Vagina (tissue), 2 donors: ENCODE results near the gene MSANTD1. TPM values are rescaled to one million over a fixed set of nuclear protein-coding genes. Genes with fewer than 3 reads are reported as not detected.

Source experiments
- DNase-seq, 2 donors: peaks; one replicate each; pipeline ENCODE4 v3.0.0-alpha.2; 2017; ENCODE audit errors: extremely low spot score in 2 of 2
- H3K27ac ChIP-seq: fragments of 200-600 bp; sonication (generic); one replicate; pipeline ENCODE4 v1.5.1; 2019
- H3K27me3 ChIP-seq: fragments of 200-600 bp; sonication (generic); one replicate; pipeline ENCODE4 v1.5.1; 2019
- H3K36me3 ChIP-seq, 2 donors: fragments of 200-600 bp; sonication (generic); one replicate each; pipeline ENCODE4 v1.5.1; 2017 to 2019
- H3K4me1 ChIP-seq: fragments of 200-600 bp; sonication (generic); one replicate; pipeline ENCODE4 v1.5.1; 2019
- H3K4me3 ChIP-seq, 2 donors: fragments of 200-600 bp; sonication (generic); 1 replicate in 1 of 2; 2 replicates in 1 of 2; pipeline ENCODE4 v1.5.1; 2016 to 2019
- H3K9me3 ChIP-seq: fragments of 200-600 bp; sonication (generic); one replicate; pipeline ENCODE4 v1.5.1; 2019
- POLR2A ChIP-seq, 2 donors: fragments of 450-650 bp; IDR thresholded peaks; one replicate each; pipeline ENCODE4 v1.6.1; 2017; ENCODE audit warnings: antibody characterized with exemption in 2 of 2, mild to moderate bottlenecking in 2 of 2, moderate library complexity in 2 of 2
- POLR2AphosphoS5 ChIP-seq, 2 donors: sonication (generic); formaldehyde crosslinking; IDR thresholded peaks; one replicate each; pipeline ENCODE4 v1.9.0; 2017; ENCODE audit warnings: antibody characterized with exemption in 2 of 2, mild to moderate bottlenecking in 2 of 2, low read depth in 1 of 2; ENCODE audit not compliant: insufficient read depth in 1 of 2
- intact Hi-C: fragments of 100-400 bp; cut with DNase I; formaldehyde crosslinking; loops from one replicate; pipeline ENCODE4 v1.15.1; 2023
- total RNA-seq: library from RNA; depleted of rRNA; stranded (reverse); fragments of >200 nt; gene quantifications from one replicate; pipeline ENCODE4 v1.2.3, GENCODE V29; 2016
- TF ChIP-seq, protein P1 (sequence below), 3 experiments: fragments of 450-650 bp in 2 of 3; fragments of 200-600 bp in 1 of 3; sonication (generic) in 1 of 3; IDR thresholded peaks; one replicate each; pipeline ENCODE4 v1.5.1; 2017 to 2019; ENCODE audit warnings: antibody characterized with exemption in 3 of 3, mild to moderate bottlenecking in 2 of 3, moderate library complexity in 2 of 3

Gene MSANTD1
- total RNA-seq, 1 donor from 2014 or later = 0.49 TPM

DNA sequence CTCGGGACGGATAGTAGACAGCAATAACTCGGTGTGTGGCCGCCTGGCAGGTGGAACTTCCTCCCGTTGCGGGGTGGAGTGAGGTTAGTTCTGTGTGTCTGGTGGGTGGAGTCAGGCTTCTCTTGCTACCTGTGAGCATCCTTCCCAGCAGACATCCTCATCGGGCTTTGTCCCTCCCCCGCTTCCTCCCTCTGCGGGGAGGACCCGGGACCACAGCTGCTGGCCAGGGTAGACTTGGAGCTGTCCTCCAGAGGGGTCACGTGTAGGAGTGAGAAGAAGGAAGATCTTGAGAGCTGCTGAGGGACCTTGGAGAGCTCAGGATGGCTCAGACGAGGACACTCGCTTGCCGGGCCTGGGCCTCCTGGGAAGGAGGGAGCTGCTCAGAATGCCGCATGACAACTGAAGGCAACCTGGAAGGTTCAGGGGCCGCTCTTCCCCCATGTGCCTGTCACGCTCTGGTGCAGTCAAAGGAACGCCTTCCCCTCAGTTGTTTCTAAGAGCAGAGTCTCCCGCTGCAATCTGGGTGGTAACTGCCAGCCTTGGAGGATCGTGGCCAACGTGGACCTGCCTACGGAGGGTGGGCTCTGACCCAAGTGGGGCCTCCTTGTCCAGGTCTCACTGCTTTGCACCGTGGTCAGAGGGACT, 5.7 kb upstream of the MSANTD1 start:
- no peak overlapping the region for H3K27ac ChIP-seq

DNA sequence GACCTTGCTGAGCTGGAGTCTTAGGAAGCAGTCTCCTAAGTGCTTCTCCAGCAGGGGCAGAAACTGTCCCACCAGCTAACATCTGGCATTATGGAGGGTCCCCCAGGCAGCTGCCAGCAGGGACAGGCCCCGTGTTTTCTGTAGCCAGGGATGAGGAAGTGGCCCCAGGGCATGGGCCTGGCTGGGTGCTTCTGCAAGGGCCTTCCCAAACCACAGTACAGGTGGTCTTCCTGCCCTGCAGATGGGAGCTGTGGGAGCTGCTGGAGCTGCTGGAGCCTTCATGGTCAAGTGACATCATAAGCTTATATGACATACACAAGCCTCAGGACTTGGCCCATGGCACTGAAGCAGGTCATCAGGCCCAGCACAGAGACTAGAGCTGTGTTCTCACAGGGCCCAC, 5.0 kb upstream of the MSANTD1 start:
- H3K9me3 ChIP-seq = no peaks in the 10 kb centered on the region
- no peak overlapping the region for H3K27ac ChIP-seq
- H3K27me3 ChIP-seq = no peaks in the 10 kb centered on the region
- H3K36me3 ChIP-seq = peaks cover 4 to 16% of the 10 kb centered on the region in 2 donors
- no peak overlapping the region for H3K4me3 ChIP-seq
- DNase-seq = no peak
- intact Hi-C loops = no loop called here
- peaks cover 12% of the 10 kb centered on the region for H3K4me1 ChIP-seq
- TF ChIP-seq, protein P1, sequence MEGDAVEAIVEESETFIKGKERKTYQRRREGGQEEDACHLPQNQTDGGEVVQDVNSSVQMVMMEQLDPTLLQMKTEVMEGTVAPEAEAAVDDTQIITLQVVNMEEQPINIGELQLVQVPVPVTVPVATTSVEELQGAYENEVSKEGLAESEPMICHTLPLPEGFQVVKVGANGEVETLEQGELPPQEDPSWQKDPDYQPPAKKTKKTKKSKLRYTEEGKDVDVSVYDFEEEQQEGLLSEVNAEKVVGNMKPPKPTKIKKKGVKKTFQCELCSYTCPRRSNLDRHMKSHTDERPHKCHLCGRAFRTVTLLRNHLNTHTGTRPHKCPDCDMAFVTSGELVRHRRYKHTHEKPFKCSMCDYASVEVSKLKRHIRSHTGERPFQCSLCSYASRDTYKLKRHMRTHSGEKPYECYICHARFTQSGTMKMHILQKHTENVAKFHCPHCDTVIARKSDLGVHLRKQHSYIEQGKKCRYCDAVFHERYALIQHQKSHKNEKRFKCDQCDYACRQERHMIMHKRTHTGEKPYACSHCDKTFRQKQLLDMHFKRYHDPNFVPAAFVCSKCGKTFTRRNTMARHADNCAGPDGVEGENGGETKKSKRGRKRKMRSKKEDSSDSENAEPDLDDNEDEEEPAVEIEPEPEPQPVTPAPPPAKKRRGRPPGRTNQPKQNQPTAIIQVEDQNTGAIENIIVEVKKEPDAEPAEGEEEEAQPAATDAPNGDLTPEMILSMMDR (IDR thresholded peaks at IDR 0.05) = no peak
- TF ChIP-seq POLR2AphosphoS5 (IDR thresholded peaks at IDR 0.05; ENCODE audit: insufficient read depth in 1 of 2, low read depth in 1 of 2) (no peak), POLR2A (IDR thresholded peaks at IDR 0.05) (no peak)

More for the DNA sequence above, 5.7 kb upstream of the MSANTD1 start:
- peaks cover 12% of the 10 kb centered on the region for H3K4me1 ChIP-seq
- TF ChIP-seq POLR2AphosphoS5 (IDR thresholded peaks at IDR 0.05; ENCODE audit: insufficient read depth in 1 of 2, low read depth in 1 of 2) (no peak), POLR2A (IDR thresholded peaks at IDR 0.05) (no peak)
- TF ChIP-seq, protein P1 (IDR thresholded peaks at IDR 0.05) = no peak
- peaks cover 4 to 22% of the 10 kb centered on the region in 2 donors for H3K36me3 ChIP-seq
- H3K4me3 ChIP-seq = no peak overlapping the region
- no peaks in the 10 kb centered on the region for H3K9me3 ChIP-seq
- intact Hi-C loops = no loop called here
- no peaks in the 10 kb centered on the region for H3K27me3 ChIP-seq
- DNase-seq = no peak

DNA sequence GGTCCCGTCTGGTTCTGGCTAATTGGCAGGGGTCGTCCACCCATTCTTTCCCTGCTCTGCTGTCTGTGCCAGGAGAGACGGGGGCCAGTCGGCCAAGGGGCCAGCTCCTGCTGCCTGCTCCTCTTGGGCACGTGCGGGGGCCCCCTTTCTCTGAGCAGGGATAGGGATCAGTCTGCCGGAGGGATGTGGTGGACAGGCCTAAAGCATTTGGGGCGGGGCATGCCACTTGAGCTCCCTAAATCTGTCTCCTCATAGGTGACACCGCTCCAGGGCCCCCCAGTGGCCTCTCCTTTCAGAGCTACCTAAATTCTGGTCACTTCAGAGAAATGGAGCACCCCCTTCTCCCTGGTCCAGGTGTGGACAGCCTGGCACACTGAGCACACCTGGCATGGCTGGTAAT, 4.2 kb upstream of the MSANTD1 start:
- intact Hi-C loops = no loop called here
- no peak for DNase-seq
- Histone ChIP-seq H3K4me3 (no peak overlapping the region), H3K36me3 (peaks cover 4 to 8% of the 10 kb centered on the region in 2 donors), H3K9me3 (no peaks in the 10 kb centered on the region), H3K27ac (no peak overlapping the region), H3K27me3 (no peaks in the 10 kb centered on the region), H3K4me1 (peaks cover 12% of the 10 kb centered on the region)
- TF ChIP-seq, protein P1 (IDR thresholded peaks at IDR 0.05) = no peak
- TF ChIP-seq POLR2A (IDR thresholded peaks at IDR 0.05) (no peak), POLR2AphosphoS5 (IDR thresholded peaks at IDR 0.05; ENCODE audit: insufficient read depth in 1 of 2, low read depth in 1 of 2) (no peak)

DNA sequence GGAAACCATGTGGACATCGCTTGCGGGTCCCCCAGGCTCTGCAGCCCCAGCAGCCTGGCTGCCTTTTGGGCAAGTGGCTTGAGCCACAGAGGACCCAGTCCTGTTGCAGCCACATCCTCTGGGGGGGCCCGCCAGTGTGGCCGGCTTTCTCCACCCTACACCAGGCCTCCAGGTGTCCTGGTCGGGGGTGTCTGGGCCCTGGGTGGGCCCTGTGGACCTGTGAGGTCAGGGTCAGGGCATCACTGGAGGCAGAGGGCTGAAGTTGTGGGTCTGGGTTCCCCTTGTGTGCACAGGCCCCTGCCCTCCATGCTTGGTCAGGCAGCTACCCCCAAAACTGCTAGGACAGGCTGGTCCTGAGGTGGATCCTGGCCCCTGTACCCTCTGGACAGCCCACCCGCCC, 3.3 kb upstream of the MSANTD1 start:
- no peak overlapping the region for H3K27ac ChIP-seq
- no peaks in the 10 kb centered on the region for H3K27me3 ChIP-seq
- TF ChIP-seq, protein P1 (IDR thresholded peaks at IDR 0.05) = no peak
- TF ChIP-seq POLR2A (IDR thresholded peaks at IDR 0.05) (no peak), POLR2AphosphoS5 (IDR thresholded peaks at IDR 0.05; ENCODE audit: insufficient read depth in 1 of 2, low read depth in 1 of 2) (no peak)
- H3K4me1 ChIP-seq = peaks cover 12% of the 10 kb centered on the region
- no peaks in the 10 kb centered on the region for H3K9me3 ChIP-seq
- DNase-seq = no peak
- no peak overlapping the region for H3K4me3 ChIP-seq
- no peaks in the 10 kb centered on the region for H3K36me3 ChIP-seq
- intact Hi-C loops = no loop called here
